T follicular helper cell (primary cell): ENCODE results near the gene PTN.
"Not testable (repeated sequence)": the region's sequence is repeated elsewhere in the genome, so short reads cannot be mapped to it uniquely, and the experiment has no call there.

Source experiments
- DNase-seq: peaks from one replicate; pipeline ENCODE4 v3.0.0-alpha.2; 2020; ENCODE audit warnings: low read depth

Gene PTN

GRCh38 chr7:137268001-137268865 is 75.3 kb downstream of the PTN start:
- DNase-seq = not testable (repeated sequence)

- DNase-seq = no peak
Observed at GRCh38 chr7:137266764-137267163, 76.8 kb downstream of the PTN start.

- not testable (repeated sequence) for DNase-seq
Observed at GRCh38 chr7:137265480-137265879, 78.1 kb downstream of the PTN start.

GRCh38 chr7:137262599-137262998 is 80.9 kb downstream of the PTN start:
- no peak for DNase-seq

GRCh38 chr7:137258552-137258951 is 85.0 kb downstream of the PTN start:
- DNase-seq = no peak

DNA sequence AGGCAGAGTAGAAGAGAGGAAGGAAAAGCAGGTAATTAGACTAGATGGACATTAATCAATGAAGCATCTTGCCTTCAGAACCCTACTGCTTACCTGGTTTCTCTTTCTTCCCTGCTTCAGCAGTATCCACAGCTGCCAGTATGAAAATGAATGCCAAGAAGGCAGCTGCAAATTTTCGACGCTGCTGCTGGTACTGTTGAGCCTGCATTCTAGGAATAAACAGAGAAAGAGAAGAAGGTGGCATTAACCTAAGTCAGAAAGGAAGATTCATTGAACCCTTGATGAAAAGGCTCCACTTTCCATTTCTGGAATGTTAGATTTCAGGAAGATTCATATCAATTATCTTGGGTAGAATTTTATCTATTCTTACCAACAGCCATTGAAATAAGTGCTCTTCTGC is 88.8 kb downstream of the PTN start:
- no peak for DNase-seq

DNA sequence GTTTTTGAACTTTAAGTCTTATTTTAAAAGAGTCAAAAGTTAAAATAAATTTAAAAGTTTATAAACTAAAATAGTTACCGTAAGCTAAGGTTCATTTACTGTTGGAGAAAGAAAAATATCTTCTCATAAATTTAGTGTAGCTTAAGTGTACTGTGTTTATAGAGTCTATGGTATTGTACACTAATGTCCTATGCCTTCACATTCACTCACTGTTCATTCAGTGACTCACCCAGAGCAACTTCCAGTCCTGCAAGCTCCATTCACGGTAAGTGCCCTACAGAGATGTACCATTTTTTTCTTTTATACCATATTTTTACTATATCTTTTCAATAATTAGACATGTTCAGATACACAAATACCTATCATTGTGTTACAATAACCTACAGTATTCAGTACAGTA is 97.6 kb downstream of the PTN start:
- no peak for DNase-seq

- DNase-seq = no peak
Observed at GRCh38 chr7:137245186-137245585, 98.3 kb downstream of the PTN start.

- no peak for DNase-seq
Observed at GRCh38 chr7:137243741-137244140, 99.8 kb downstream of the PTN start.

- DNase-seq = no peak
Observed at GRCh38 chr7:137242616-137243015, 100.9 kb downstream of the PTN start.

- DNase-seq = no peak
Observed at GRCh38 chr7:137241655-137242360, 101.7 kb downstream of the PTN start.

- not testable (repeated sequence) for DNase-seq
Observed at GRCh38 chr7:137239186-137239585, 104.3 kb downstream of the PTN start.

- DNase-seq = no peak
Observed at GRCh38 chr7:137235434-137235833, 108.1 kb downstream of the PTN start.

DNA sequence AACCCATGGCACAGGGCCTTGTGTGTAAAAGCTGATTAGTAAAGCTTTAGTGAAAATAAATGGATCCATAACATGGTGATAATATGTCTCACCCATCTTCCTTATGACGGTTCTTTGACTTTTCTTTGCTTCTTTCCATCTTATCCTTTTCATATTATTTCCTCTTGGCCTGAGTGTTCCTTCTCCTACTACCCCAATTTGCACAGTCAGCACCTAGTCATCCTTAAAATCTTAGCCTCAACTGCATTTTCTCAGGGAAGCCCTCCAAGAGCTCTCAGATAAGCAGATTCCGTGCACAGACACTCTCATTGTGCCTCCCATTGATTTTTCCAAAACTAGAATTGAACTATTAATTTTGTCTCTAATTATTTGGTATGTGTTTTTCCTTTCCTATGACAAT is 112.4 kb downstream of the PTN start:
- no peak for DNase-seq

DNA sequence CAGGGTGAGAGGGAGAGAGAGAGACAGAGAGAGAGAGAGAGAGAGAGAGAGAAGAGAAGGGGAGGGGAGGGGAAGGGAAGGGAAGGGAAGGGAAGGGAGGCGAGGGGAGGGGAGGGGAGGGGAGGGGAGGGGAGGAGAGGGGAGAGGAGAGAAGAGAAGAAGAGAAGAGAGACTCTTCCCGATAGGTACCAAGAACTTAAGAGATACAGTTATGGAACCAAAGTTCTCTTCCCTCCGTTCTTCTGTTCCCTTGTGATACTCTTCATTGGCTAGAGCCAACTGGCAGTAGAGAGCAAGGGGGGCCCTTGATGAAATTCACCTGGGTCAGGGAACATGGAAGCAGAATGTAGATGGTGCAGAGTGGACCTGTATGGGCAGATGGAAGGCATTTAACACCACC is 122.1 kb downstream of the PTN start:
- DNase-seq = no peak

DNA sequence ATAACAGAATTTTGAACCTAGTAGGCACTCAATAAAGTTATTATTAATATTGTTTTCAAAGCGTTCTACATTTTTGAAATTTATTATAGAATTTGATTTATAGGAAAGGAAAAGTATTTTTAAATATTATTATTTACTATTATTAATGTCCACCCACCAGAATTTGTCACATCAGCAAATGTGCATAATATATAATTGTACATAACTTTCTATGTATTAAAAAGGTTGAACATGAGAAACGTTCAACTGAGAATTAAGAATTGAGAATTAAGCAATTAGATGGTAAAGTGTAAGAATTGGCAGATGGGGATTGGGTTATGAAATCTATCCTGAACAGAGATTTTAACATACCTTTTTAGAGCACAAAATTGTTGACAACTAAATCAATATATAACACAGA is 129.8 kb downstream of the PTN start:
- no peak for DNase-seq

DNA sequence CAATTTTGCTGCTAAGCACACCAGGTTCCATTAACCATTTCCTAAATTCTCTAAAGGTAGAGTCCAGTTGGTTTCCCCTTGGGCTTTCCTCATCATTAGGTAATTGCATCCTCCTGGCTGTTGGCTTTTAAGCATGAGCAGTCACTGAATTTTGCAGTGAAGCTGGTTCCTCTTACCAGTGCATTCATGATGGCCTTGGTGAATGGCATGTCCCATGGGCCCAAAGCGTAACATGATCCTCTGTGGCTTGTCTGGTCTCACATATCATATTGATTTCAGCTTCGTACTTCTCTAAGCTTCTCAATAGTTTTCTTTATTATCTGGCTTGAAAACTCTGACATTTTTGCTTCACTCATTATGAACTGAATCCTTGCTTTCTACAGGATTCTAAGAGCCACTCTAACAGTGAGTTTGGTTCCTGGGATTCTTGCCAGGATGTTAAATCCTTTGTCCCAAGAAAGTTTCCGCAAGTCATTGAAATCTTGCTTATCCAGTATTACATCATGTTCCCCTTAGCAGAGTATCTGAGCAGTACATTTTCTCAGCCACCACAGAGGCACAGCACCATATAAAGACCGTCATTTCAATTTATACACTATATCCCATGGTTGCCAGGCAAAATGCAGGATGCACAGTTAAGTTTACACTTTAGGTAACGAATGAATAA is 134.2 kb downstream of the PTN start:
- no peak for DNase-seq

- no peak for DNase-seq
Observed at GRCh38 chr7:137206770-137207169, 136.8 kb downstream of the PTN start.

- DNase-seq = no peak
Observed at GRCh38 chr7:137204246-137204645, 139.3 kb downstream of the PTN start.

GRCh38 chr7:137203351-137203750 is 140.2 kb downstream of the PTN start:
- DNase-seq = no peak

- DNase-seq = no peak
Observed at GRCh38 chr7:137196648-137197047, 146.9 kb downstream of the PTN start.

DNA sequence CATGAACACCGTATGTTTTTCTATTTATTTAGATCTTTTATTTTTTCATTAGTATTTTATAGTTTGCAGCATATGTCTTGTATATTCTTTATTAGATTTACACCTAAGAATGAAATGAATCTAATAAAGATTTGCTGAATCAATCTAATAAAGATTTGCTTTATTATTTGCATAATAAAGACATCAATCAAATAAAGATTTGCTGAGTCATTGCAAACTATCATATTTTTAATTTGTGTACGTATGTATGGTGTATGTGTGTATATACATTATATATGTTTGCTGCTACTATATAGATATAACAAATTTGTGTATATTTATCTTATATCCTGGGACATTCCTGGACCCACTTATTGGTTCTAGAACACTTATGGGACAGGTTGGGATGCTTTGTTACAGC is 147.5 kb downstream of the PTN start:
- DNase-seq = no peak

DNA sequence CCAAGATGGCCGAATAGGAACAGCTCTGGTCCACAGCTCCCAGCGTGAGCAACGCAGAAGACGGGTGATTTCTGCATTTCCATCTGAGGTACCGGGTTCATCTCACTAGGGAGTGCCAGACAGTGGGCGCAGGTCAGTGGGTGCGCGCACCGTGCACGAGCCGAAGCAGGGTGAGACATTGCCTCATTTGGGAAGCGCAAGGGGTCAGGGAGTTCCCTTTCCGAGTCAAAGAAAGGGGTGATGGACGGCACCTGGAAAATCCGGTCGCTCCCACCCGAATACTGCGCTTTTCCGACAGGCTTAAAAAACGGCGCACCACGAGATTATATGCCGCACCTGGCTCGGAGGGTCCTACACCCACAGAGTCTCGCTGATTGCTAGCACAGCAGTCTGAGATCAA is 161.9 kb downstream of the PTN start:
- not testable (repeated sequence) for DNase-seq
